GM12878 (cell line): ENCODE results near the gene GPR158. TPM values are rescaled to one million over a fixed set of nuclear protein-coding genes. Genes with fewer than 3 reads are reported as not detected.

Source experiments
- ATAC-seq: fragments of 200-7000 bp; cut with Tn5 transposase; 3 replicates; pipeline ENCODE4 v1.9.1; 2020; ENCODE audit warnings: mild to moderate bottlenecking, moderate library complexity
- BruUV-seq: library from RNA; stranded (reverse); fragments of 400-500 nt; replicated peaks from 2 replicates; lab custom pipeline; 2021; lab: Mats Ljungman, UMichigan
- CTCF ChIA-PET: fragments of 300-600 bp; sonication (Branson Sonifier 250); formaldehyde crosslinking; extraction: SDS; loops from one replicate; lab custom pipeline; 2021; ENCODE audit warnings: inconsistent platforms; lab: Yijun Ruan, JAX
- POLR2A ChIA-PET: fragments of 350-600 bp; formaldehyde crosslinking; extraction: SDS; loops from one replicate; lab custom pipeline; 2021; ENCODE audit warnings: inconsistent platforms; lab: Charles Lee
- RAD21 ChIA-PET: fragments of 300-600 bp; sonication (Branson Sonifier 250); formaldehyde crosslinking; loops from one replicate; lab custom pipeline; 2023; ENCODE audit warnings: antibody characterized with exemption; ENCODE audit not compliant: unreplicated experiment; lab: Charles Lee
- SMC1A ChIA-PET: fragments of 300-600 bp; sonication (Branson Sonifier 250); formaldehyde crosslinking; loops from one replicate; lab custom pipeline; 2023; ENCODE audit not compliant: unreplicated experiment, uncharacterized antibody; lab: Charles Lee
- DNase-seq: peaks from one replicate; pipeline ENCODE4 v3.0.0-alpha.2; 2011; ENCODE audit warnings: low read depth, low spot score
- FAIRE-seq: peaks from 3 replicates; lab custom pipeline; 2011; peaks lifted over from hg19 to GRCh38; lab: Jason Lieb, UNC
- H2AFZ ChIP-seq: 2 replicates; pipeline ENCODE4 v1.6.0; 2011; ENCODE audit warnings: low read depth, low read length, control low read depth; ENCODE audit not compliant: control insufficient read depth
- H3K27ac ChIP-seq: 2 replicates; pipeline ENCODE4 v1.5.1; 2011; ENCODE audit warnings: control low read depth; ENCODE audit not compliant: control insufficient read depth, insufficient read depth
- H3K27me3 ChIP-seq, 2 experiments: replicated peaks in 1 of 2; 2 replicates each; pipeline versions ENCODE4 v1.6.0 to v1.6.1; 2011; ENCODE audit warnings: low read length in 1 of 2; ENCODE audit not compliant: control insufficient read depth in 2 of 2, insufficient read depth in 2 of 2
- H3K36me3 ChIP-seq, 2 experiments: 2 replicates each; pipeline ENCODE4 v1.5.1; 2011; ENCODE audit warnings: low read length in 1 of 2; ENCODE audit not compliant: control insufficient read depth in 2 of 2, insufficient read depth in 2 of 2
- H3K4me1 ChIP-seq: 2 replicates; pipeline ENCODE4 v1.6.1; 2011; ENCODE audit warnings: mild to moderate bottlenecking, low read length, moderate library complexity, mixed read lengths; ENCODE audit not compliant: control insufficient read depth, insufficient read depth
- H3K4me2 ChIP-seq: 2 replicates; pipeline ENCODE4 v1.6.0; 2011; ENCODE audit warnings: control low read depth; ENCODE audit not compliant: control insufficient read depth, insufficient read depth
- H3K4me3 ChIP-seq: fragments of 200-600 bp; sonication (generic); 2 replicates; pipeline ENCODE4 v1.5.1; 2016
- H3K79me2 ChIP-seq: 2 replicates; pipeline ENCODE4 v1.6.0; 2011; ENCODE audit warnings: low read length; ENCODE audit not compliant: control insufficient read depth, insufficient read depth
- H3K9ac ChIP-seq: 2 replicates; pipeline ENCODE4 v1.8.0; 2011; ENCODE audit warnings: low read length, control low read depth, mixed read lengths; ENCODE audit not compliant: control insufficient read depth, insufficient read depth
- H3K9me3 ChIP-seq: replicated peaks from 3 replicates; pipeline ENCODE4 v1.5.1; 2011; ENCODE audit warnings: mild to moderate bottlenecking, low read length; ENCODE audit not compliant: control insufficient read depth, insufficient read depth
- H4K20me1 ChIP-seq: 2 replicates; pipeline ENCODE4 v1.6.0; 2011; ENCODE audit not compliant: control insufficient read depth, insufficient read depth
- CBX5 ChIP-seq: sonication (generic); IDR thresholded peaks from 2 replicates; pipeline ENCODE4 v1.6.1; 2016; ENCODE audit warnings: low read depth, moderate library complexity, mild to moderate bottlenecking, inconsistent platforms
- FOS ChIP-seq: IDR thresholded peaks from 3 replicates; pipeline ENCODE4 v1.6.1; 2011; ENCODE audit warnings: borderline replicate concordance; ENCODE audit not compliant: insufficient read length; ENCODE audit errors: extremely low read depth
- HDAC2 ChIP-seq: fragments of 200-600 bp; sonication (generic); IDR thresholded peaks from 2 replicates; pipeline ENCODE4 v1.6.1; 2017
- KAT2A ChIP-seq: conservative IDR thresholded peaks from 2 replicates; pipeline ENCODE4 v1.6.1; 2011; ENCODE audit warnings: low read depth, low read length; ENCODE audit not compliant: control insufficient read depth
- LARP7 ChIP-seq: fragments of 450-650 bp; IDR thresholded peaks from 2 replicates; pipeline ENCODE4 v1.6.1; 2017; ENCODE audit warnings: mild to moderate bottlenecking
- NFYB ChIP-seq: IDR thresholded peaks from 2 replicates; pipeline ENCODE4 v1.6.1; 2011; ENCODE audit warnings: low read depth, mild to moderate bottlenecking, low read length, improper control_type of control experiment, moderate library complexity; ENCODE audit not compliant: insufficient read depth
- RAD21 ChIP-seq: IDR thresholded peaks from 2 replicates; pipeline ENCODE4 v1.6.1; 2011; ENCODE audit warnings: mild to moderate bottlenecking, low read depth, low read length, moderate library complexity; ENCODE audit not compliant: insufficient read depth
- SIX5 ChIP-seq: IDR thresholded peaks from 2 replicates; pipeline ENCODE4 v1.6.1; 2011; ENCODE audit warnings: mild to moderate bottlenecking, low read depth, low read length, moderate library complexity; ENCODE audit not compliant: severe bottlenecking
- ZNF274 ChIP-seq: IDR thresholded peaks from one replicate; pipeline ENCODE4 v1.8.0; 2011; ENCODE audit not compliant: insufficient read length, insufficient read depth
- WGBS: methylation state at CpG from one replicate; pipeline ENCODE4 v1.1.6; 2016; ENCODE audit warnings: low lambda C conversion rate; ENCODE audit not compliant: insufficient replicate concordance, insufficient coverage; ENCODE audit errors: missing lambda C conversion rate; 5-methylcytosine and 5-hydroxymethylcytosine counted together
- in situ Hi-C: fragments of 300-500 bp; cut with MboI; formaldehyde crosslinking; loops from 9 replicates; pipeline ENCODE4 v1.14.3; 2018; ENCODE audit warnings: mixed read lengths
- intact Hi-C: fragments of 100-400 bp; cut with micrococcal nuclease; formaldehyde crosslinking; loops from one replicate; pipeline ENCODE4 v1.14.2; 2022; ENCODE audit not compliant: unreplicated experiment
- polyA plus RNA-seq, 11 experiments: library from polyadenylated mRNA; depleted of rRNA in 4 of 11; unstranded in 6 of 11; stranded (reverse) in 5 of 11; fragments of >200 nt; fragmentation: Nextera tagmentation in 4 of 11; fragmentation: Illumina TruSeq in 1 of 11; extraction: Ambion mirVana in 4 of 11; extraction: Trizol in 1 of 11; gene quantifications; 1 replicate in 1 of 11; 2 replicates in 10 of 11; pipeline versions ENCODE4 v1.2.1 to v1.2.3, GENCODE V29; 2011 to 2016; ENCODE audit warnings: inconsistent platforms in 2 of 11, missing spikeins in 2 of 11, low read depth in 1 of 11
- total RNA-seq, 4 experiments: library from RNA; depleted of rRNA in 3 of 4; stranded (reverse); fragments of >200 nt in 3 of 4; fragmentation: Illumina TruSeq in 1 of 4; extraction: Trizol in 1 of 4; gene quantifications; 2 replicates each; pipeline versions ENCODE4 v1.2.1 to v1.2.3, GENCODE V29; 2013 to 2021
- TF ChIP-seq, protein P1 (sequence below): fragments of 150-350 bp; IDR thresholded peaks from 2 replicates; pipeline ENCODE4 v1.6.1; 2014; ENCODE audit warnings: mild to moderate bottlenecking, low read depth, low read length
- TF ChIP-seq, protein P2 (sequence below): fragments of 450-650 bp; IDR thresholded peaks from 2 replicates; pipeline ENCODE4 v1.6.1; 2017; ENCODE audit warnings: mild to moderate bottlenecking, moderate library complexity
- TF ChIP-seq, protein P3 (sequence below): fragments of 150-350 bp; IDR thresholded peaks from 2 replicates; pipeline ENCODE4 v1.6.1; 2016; ENCODE audit warnings: low read depth, low read length

The GPR158 gene
- total and polyA plus RNA-seq, 10 of the 15 experiments (the other 5 are each of a cell fraction or from before 2014, with no cell fraction given): not detected

DNA sequence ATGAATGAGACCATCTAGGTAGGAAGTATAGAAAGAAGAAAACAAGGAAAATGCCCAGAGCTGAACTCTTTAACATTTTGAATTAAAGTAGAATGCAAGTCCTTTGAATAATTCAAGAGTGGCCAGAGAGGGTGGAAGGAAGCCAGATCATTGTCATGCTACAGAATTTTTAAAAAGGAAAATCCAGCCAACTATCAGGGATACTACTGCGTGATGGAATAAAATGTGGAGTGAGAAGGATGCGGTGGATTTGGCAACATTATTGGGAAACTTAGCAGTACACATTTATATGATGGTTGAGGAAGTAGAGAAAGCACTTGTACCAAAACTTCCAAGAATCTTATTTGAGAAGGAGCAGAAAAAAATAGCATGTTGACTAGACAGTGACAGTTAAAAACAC lies 261.6 kb downstream of the GPR158 start:
- no peaks in the 10 kb centered on the region for H3K27me3 ChIP-seq
- H3K79me2 ChIP-seq: no peaks in the 10 kb centered on the region
- intact Hi-C loops (no loop called here), in situ Hi-C loops (no loop called here)
- ATAC-seq: no peak
- RAD21 ChIA-PET: no interaction called here
- H3K9me3 ChIP-seq: no peaks in the 10 kb centered on the region
- H3K4me2 ChIP-seq: no peak overlapping the region
- no peak overlapping the region for H3K4me3 ChIP-seq
- H2AFZ ChIP-seq: no peak overlapping the region
- H3K4me1 ChIP-seq: no peaks in the 10 kb centered on the region
- no peak overlapping the region for H3K9ac ChIP-seq
- H3K36me3 ChIP-seq: no peaks in the 10 kb centered on the region
- no TSS peak for BruUV-seq
- SMC1A ChIA-PET: interaction anchor here (0.8 kb wide), 1 partner anchor 157 kb away, joined by 3 read pairs; no protein-coding TSS in a partner anchor
- no peak for DNase-seq
- POLR2A ChIA-PET: no interaction called here
- no peaks in the 10 kb centered on the region for H4K20me1 ChIP-seq
- CTCF ChIA-PET: no interaction called here
- WGBS: 32% methylated on average over 2 of the region's 2 CpGs
- FAIRE-seq: no peak
- H3K27ac ChIP-seq: no peak overlapping the region
- TF ChIP-seq, protein P1, sequence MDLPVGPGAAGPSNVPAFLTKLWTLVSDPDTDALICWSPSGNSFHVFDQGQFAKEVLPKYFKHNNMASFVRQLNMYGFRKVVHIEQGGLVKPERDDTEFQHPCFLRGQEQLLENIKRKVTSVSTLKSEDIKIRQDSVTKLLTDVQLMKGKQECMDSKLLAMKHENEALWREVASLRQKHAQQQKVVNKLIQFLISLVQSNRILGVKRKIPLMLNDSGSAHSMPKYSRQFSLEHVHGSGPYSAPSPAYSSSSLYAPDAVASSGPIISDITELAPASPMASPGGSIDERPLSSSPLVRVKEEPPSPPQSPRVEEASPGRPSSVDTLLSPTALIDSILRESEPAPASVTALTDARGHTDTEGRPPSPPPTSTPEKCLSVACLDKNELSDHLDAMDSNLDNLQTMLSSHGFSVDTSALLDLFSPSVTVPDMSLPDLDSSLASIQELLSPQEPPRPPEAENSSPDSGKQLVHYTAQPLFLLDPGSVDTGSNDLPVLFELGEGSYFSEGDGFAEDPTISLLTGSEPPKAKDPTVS: no peak
- TF ChIP-seq ZNF274 (no peak), KAT2A (no peak), SIX5 (no peak), FOS (no peak), NFYB (no peak), RAD21 (no peak), CBX5 (no peak), LARP7 (no peak), HDAC2 (no peak)
- TF ChIP-seq, protein P2, sequence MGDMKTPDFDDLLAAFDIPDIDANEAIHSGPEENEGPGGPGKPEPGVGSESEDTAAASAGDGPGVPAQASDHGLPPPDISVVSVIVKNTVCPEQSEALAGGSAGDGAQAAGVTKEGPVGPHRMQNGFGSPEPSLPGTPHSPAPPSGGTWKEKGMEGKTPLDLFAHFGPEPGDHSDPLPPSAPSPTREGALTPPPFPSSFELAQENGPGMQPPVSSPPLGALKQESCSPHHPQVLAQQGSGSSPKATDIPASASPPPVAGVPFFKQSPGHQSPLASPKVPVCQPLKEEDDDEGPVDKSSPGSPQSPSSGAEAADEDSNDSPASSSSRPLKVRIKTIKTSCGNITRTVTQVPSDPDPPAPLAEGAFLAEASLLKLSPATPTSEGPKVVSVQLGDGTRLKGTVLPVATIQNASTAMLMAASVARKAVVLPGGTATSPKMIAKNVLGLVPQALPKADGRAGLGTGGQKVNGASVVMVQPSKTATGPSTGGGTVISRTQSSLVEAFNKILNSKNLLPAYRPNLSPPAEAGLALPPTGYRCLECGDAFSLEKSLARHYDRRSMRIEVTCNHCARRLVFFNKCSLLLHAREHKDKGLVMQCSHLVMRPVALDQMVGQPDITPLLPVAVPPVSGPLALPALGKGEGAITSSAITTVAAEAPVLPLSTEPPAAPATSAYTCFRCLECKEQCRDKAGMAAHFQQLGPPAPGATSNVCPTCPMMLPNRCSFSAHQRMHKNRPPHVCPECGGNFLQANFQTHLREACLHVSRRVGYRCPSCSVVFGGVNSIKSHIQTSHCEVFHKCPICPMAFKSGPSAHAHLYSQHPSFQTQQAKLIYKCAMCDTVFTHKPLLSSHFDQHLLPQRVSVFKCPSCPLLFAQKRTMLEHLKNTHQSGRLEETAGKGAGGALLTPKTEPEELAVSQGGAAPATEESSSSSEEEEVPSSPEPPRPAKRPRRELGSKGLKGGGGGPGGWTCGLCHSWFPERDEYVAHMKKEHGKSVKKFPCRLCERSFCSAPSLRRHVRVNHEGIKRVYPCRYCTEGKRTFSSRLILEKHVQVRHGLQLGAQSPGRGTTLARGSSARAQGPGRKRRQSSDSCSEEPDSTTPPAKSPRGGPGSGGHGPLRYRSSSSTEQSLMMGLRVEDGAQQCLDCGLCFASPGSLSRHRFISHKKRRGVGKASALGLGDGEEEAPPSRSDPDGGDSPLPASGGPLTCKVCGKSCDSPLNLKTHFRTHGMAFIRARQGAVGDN: no peak
- TF ChIP-seq, protein P3, sequence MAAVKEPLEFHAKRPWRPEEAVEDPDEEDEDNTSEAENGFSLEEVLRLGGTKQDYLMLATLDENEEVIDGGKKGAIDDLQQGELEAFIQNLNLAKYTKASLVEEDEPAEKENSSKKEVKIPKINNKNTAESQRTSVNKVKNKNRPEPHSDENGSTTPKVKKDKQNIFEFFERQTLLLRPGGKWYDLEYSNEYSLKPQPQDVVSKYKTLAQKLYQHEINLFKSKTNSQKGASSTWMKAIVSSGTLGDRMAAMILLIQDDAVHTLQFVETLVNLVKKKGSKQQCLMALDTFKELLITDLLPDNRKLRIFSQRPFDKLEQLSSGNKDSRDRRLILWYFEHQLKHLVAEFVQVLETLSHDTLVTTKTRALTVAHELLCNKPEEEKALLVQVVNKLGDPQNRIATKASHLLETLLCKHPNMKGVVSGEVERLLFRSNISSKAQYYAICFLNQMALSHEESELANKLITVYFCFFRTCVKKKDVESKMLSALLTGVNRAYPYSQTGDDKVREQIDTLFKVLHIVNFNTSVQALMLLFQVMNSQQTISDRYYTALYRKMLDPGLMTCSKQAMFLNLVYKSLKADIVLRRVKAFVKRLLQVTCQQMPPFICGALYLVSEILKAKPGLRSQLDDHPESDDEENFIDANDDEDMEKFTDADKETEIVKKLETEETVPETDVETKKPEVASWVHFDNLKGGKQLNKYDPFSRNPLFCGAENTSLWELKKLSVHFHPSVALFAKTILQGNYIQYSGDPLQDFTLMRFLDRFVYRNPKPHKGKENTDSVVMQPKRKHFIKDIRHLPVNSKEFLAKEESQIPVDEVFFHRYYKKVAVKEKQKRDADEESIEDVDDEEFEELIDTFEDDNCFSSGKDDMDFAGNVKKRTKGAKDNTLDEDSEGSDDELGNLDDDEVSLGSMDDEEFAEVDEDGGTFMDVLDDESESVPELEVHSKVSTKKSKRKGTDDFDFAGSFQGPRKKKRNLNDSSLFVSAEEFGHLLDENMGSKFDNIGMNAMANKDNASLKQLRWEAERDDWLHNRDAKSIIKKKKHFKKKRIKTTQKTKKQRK: no peak
- TF ChIP-seq, all 136 proteins: peak for 0
